A549 (cell line): ENCODE data around the gene ZNF521.

Experiments used
- NFE2L2 ChIP-seq: fragments of 150-350 bp; conservative IDR thresholded peaks from 2 replicates; pipeline ENCODE4 v1.6.1; 2014; ENCODE audit warnings: low read length
- TF ChIP-seq, protein P1 (sequence below): IDR thresholded peaks from 2 replicates; pipeline ENCODE4 v1.6.1; 2012

DNA sequence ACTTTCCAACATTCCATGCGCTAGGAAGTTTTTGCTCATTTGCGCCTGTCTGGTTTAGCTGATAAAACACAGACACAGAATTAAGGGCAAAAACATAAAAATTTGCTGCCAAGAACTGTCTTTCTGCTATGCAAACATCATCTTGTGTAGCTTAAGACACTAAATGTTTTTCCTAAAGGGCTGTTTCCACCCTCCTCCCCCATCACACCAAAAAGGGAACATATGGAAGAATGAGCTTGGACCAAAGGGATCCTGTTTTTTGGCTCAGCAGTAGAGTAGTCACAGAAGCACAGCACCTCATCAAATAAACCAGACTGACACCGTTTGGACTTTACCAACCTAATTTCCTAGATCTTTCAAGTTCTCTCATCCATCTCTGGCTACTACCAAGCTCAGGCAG is 210.1 kb downstream of the ZNF521 start:
- TF ChIP-seq NFE2L2 = no peak
- TF ChIP-seq, protein P1, sequence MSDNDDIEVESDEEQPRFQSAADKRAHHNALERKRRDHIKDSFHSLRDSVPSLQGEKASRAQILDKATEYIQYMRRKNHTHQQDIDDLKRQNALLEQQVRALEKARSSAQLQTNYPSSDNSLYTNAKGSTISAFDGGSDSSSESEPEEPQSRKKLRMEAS = no peak
